SK-N-MC (cell line): ENCODE data around the gene NOS1AP.

Source experiments
- DNase-seq: peaks from one replicate; pipeline ENCODE4 v3.0.0-alpha.2; 2011; ENCODE audit warnings: low read depth, low spot score
- H3K27ac ChIP-seq: fragments of 200-600 bp; sonication (generic); 2 replicates; pipeline ENCODE4 v1.5.1; 2016; ENCODE audit warnings: mixed run types
- H3K36me3 ChIP-seq: fragments of 200-600 bp; sonication (generic); 2 replicates; pipeline ENCODE4 v1.6.1; 2017; ENCODE audit warnings: antibody characterized with exemption, low read length, mixed read lengths; ENCODE audit not compliant: insufficient read depth
- H3K4me3 ChIP-seq: fragments of 200-600 bp; sonication (generic); 2 replicates; pipeline ENCODE4 v1.5.1; 2016
- H3K9ac ChIP-seq: fragments of 200-600 bp; sonication (generic); 2 replicates; pipeline ENCODE4 v1.8.0; 2017; ENCODE audit warnings: mixed run types, mixed read lengths; ENCODE audit not compliant: insufficient read length
- H3K9me3 ChIP-seq: fragments of 200-600 bp; sonication (generic); 2 replicates; pipeline ENCODE4 v1.6.1; 2017; ENCODE audit warnings: low read depth, mild to moderate bottlenecking, antibody characterized with exemption, low read length, moderate library complexity, mixed read lengths
- EZH2 ChIP-seq: fragments of 200-600 bp; sonication (generic); IDR thresholded peaks from one replicate; pipeline ENCODE4 v1.6.1; 2017; ENCODE audit warnings: antibody characterized with exemption
- FOXP2 ChIP-seq: optimal IDR thresholded peaks from 2 replicates; pipeline ENCODE3; 2011; ENCODE audit warnings: mild to moderate bottlenecking, moderate library complexity; ENCODE audit not compliant: insufficient read depth; ENCODE audit errors: extremely low read length, control extremely low read depth
- POLR2AphosphoS5 ChIP-seq: IDR thresholded peaks from 2 replicates; pipeline ENCODE4 v1.6.1; 2012; ENCODE audit warnings: mild to moderate bottlenecking, low read depth, low read length, borderline replicate concordance

NOS1AP gene

DNA sequence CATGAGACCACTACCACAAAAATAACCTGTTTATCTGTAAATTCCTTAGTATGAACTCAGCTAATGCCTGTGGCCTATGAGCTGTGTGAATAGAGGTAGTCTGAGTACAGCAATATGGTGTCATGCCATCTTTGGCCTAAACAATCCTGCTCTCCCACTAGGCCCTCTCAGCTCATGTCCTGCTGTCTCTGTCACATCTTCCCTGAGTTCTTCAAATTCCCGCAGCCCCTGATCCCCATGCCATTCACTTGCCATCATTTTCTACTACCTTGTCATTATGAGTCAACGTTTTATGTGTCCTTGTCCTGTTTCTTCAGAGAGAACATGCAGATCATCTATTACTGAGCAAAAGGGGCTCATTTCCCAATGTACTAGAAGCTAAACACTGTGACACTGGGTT lies 181.6 kb downstream of the NOS1AP start:
- TF ChIP-seq FOXP2 (no peak), POLR2AphosphoS5 (no peak), EZH2 (no peak)
- Histone ChIP-seq H3K9me3 (no peaks in the 10 kb centered on the region), H3K9ac (no peak overlapping the region), H3K27ac (no peak overlapping the region), H3K36me3 (no peaks in the 10 kb centered on the region), H3K4me3 (no peak overlapping the region)
- no peak for DNase-seq

DNA sequence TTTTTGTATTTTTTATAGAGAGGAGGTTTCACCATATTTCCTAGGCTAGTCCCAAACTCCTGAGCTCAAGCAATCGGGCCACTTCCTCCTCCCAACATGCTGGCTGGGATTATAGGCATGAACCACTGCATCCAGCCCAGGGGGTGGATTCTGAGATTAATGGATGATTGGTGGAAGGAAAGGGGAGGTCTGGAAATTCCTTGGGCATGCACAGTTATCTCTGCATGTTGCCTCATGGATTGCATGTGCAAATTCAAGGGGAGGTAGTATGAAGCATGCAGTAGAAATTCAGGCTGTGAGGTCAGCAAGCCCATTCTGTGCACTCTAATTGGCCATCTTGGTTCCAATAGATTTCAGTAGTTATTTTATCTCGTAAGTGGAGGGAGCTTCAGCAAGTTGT lies 182.7 kb downstream of the NOS1AP start:
- TF ChIP-seq FOXP2 (no peak), EZH2 (no peak), POLR2AphosphoS5 (no peak)
- DNase-seq: no peak
- Histone ChIP-seq H3K9me3 (no peaks in the 10 kb centered on the region), H3K36me3 (no peaks in the 10 kb centered on the region), H3K4me3 (no peak overlapping the region), H3K27ac (no peak overlapping the region), H3K9ac (no peak overlapping the region)

DNA sequence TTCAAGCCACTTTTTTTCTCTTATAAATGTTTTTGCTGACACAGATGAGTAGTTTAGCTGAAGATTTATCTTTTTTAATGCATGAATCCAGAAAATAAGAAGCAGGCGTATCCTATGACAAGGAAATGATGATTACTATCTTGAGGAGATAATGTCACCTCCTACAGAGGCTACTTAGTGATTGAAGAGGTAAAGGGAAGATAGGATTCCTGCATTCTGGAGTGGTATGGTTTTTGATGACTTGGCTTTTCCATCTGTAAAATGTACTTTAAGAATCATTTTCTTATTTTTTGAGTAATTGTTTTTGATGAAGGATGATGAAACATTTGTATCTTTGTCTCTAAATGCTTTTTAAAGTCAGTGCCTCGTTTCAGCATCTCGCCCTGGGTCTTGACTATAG lies 184.3 kb downstream of the NOS1AP start:
- Histone ChIP-seq H3K27ac (no peak overlapping the region), H3K4me3 (no peak overlapping the region), H3K9ac (no peak overlapping the region), H3K36me3 (no peaks in the 10 kb centered on the region), H3K9me3 (no peaks in the 10 kb centered on the region)
- DNase-seq: no peak
- no peak for TF ChIP-seq EZH2
- no peak for TF ChIP-seq FOXP2
- no peak for TF ChIP-seq POLR2AphosphoS5

DNA sequence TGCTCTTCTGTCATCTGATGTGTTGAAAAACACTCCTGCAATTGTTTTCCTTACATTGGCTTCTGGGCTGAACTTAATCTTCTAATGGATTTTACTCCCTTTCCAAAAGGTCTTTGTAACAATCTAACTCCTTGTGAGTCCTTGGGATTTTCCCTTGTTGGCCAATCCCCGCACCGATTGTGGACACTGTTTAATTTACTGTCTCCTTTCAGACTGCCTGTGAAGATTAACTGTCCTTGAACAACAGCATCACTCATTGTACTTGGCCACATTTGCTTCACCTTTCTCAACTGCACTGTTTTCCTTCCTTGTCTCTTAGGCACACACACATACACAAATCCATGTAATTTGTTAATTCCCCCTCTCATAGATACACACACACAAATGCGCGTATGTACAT lies 186.8 kb downstream of the NOS1AP start:
- Histone ChIP-seq H3K9me3 (no peaks in the 10 kb centered on the region), H3K27ac (no peak overlapping the region), H3K9ac (no peak overlapping the region), H3K4me3 (no peak overlapping the region), H3K36me3 (no peaks in the 10 kb centered on the region)
- no peak for DNase-seq
- TF ChIP-seq EZH2: no peak
- TF ChIP-seq POLR2AphosphoS5: no peak
- no peak for TF ChIP-seq FOXP2

DNA sequence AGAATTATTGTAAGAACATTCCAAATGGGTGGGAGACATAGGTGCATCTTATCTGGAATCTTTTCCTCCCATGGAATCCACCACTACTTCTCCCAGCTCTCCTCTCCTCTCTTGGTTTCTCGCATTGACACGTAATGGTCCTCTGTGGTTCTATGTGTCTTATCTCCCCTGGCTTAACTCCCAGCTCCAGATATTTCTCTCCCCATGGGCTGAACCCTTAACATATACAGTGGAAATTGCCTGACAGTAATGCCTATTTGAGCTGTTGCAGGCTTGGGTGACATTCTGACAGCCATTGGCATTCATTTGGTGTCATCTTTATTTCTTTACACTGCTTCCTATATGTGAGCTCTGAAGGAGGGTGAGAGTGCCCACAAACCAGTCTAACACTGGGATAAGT lies 188.9 kb downstream of the NOS1AP start:
- DNase-seq: no peak
- H3K36me3 ChIP-seq: no peaks in the 10 kb centered on the region
- no peaks in the 10 kb centered on the region for H3K9me3 ChIP-seq
- H3K4me3 ChIP-seq: no peak overlapping the region
- H3K27ac ChIP-seq: no peak overlapping the region
- no peak for TF ChIP-seq FOXP2
- H3K9ac ChIP-seq: no peak overlapping the region

DNA sequence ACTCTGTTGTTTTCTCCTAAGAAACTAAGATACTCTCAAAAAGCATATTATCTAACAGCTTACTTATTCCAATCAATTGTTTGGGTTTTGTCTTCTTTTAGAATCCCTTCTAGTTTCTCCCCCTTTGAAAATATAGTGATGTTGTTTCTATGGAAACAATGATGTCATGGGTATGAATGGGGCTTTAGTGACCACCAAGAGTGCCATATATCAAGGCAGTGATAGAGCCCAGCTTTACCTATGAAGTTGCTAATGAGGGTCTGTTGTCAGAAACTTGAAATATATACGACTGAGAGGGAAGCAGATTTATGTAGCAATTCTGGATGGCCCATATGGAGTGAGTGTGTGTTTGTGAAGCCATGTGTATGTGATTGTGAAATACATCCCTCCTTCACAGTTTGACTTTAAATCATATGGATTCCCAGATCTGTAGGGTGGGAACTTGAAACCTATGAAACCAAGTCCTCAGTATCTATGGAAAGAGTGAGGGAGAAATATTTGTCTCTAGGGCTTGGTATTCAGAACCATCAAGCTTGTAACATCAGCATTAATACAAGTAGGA lies 190.5 kb downstream of the NOS1AP start:
- DNase-seq: no peak
- TF ChIP-seq POLR2AphosphoS5 (no peak), FOXP2 (no peak), EZH2 (no peak)
- Histone ChIP-seq H3K27ac (no peak overlapping the region), H3K9ac (no peak overlapping the region), H3K36me3 (no peaks in the 10 kb centered on the region), H3K9me3 (no peaks in the 10 kb centered on the region), H3K4me3 (no peak overlapping the region)

DNA sequence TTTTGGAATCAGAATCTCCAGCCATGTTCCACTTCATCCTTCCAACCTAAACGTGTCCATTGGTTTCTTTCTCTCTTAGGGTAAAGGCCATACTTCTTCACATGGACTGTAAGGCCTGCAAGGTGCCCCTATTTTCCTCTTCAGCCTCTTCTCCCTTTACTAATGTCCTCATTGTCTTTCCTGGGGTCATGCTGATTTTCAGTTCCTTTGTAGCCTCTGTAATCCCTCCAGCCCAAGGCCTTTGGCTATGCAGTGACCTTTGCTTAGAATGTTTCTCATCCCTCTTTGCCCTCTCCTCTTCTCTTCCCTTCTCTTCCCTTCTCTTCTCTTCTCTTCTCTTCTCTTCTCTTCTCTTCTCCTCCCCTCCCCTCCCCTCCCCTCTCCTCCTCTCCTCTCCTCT lies 194.6 kb downstream of the NOS1AP start:
- Histone ChIP-seq H3K27ac (no peak overlapping the region), H3K9me3 (no peaks in the 10 kb centered on the region), H3K36me3 (no peaks in the 10 kb centered on the region), H3K9ac (no peak overlapping the region), H3K4me3 (no peak overlapping the region)
- no peak for DNase-seq
- TF ChIP-seq FOXP2 (no peak), EZH2 (no peak), POLR2AphosphoS5 (no peak)

DNA sequence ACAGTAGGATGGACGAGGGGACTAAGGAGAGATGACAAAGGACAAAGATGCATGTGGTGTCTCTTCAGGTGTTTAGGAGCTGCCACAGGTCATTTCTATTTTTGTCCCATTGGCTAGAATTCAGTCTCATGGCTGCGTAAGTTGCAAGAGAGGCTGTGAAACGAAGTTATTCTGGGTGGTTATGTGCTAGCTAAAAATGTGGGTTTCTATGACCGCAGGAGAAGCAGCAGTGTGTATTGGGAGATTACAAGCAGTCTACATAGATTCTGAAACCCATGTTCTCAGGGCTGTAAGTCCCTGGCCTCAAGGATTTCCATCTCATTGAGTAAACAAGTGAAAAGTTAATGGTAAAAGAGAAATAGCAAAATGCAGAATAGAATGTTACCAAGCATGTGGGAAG lies 196.5 kb downstream of the NOS1AP start:
- TF ChIP-seq FOXP2 (no peak), POLR2AphosphoS5 (no peak), EZH2 (no peak)
- no peak overlapping the region for H3K27ac ChIP-seq
- no peaks in the 10 kb centered on the region for H3K9me3 ChIP-seq
- DNase-seq: no peak
- no peak overlapping the region for H3K9ac ChIP-seq
- no peak overlapping the region for H3K4me3 ChIP-seq
- H3K36me3 ChIP-seq: no peaks in the 10 kb centered on the region

DNA sequence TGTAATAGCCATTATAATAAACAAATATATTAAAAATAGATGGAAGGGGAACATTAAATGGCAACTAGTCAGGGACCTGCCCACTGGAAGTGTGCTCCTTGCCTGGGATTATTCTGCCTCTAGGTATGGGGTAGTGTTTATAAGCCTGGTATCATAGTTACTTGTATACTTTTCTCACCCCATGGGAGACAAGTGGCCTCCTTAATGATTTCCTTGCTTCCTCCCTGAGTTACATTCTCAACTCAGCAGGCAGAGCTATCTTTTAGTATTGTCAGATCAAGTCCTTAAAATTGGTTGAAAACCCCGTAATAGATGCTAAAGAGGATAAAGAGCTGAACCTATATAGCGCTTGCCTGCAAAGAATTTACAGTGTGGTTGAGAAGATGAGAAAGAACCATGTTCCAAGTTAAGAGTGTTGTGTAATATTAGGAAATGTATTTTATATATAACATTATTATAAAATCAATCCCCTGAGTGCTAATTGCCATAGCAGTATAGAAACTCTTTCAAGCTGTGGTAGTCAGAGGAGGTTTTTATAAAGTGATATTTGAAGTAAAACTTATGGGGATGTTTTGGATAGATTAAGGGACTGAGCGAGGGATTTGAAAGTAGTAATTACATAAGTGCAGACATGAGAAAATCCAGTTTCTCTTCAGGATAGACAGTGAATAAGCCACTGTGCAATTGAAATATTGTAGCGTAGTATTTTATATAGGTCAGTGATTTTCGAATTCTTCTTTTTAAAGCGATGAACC lies 200.7 kb downstream of the NOS1AP start:
- Histone ChIP-seq H3K4me3 (peak overlapping the region; percentile 24; the same call in 1 of the 2 replicates), H3K27ac (peak overlapping the region; percentile 57; the same call in 1 of the 2 replicates), H3K9me3 (no peaks in the 10 kb centered on the region), H3K36me3 (no peaks in the 10 kb centered on the region), H3K9ac (no peak overlapping the region)
- TF ChIP-seq EZH2: no peak
- no peak for TF ChIP-seq POLR2AphosphoS5
- no peak for TF ChIP-seq FOXP2
- no peak for DNase-seq

DNA sequence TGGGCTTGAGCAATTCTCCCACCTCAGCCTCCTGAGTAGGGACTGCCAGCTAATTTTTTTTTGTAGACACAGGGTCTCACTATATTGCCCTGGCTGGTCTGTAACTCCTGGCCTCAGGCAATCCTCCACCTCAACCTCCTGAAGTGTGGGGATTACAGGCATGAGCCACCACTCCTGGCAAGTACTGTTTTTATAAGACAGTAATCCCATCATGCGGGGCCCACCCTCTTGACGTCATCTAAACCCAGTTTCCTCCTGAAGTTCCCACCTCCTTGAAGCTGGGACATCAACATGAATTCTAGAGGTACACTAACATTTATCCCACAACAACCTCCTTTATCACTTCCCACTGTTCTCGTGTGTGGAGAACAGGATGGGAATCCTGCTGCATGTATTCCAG lies 202.5 kb downstream of the NOS1AP start:
- Histone ChIP-seq H3K9me3 (no peaks in the 10 kb centered on the region), H3K9ac (no peak overlapping the region), H3K27ac (no peak overlapping the region; the same call in 1 of the 2 replicates), H3K4me3 (no peak overlapping the region), H3K36me3 (no peaks in the 10 kb centered on the region)
- TF ChIP-seq POLR2AphosphoS5: no peak
- no peak for DNase-seq
